ENCODE data around the gene GPS1.

Gene GPS1

GRCh38 chr17:82052638-82053059, 951 bp downstream of the GPS1 start:
- Histone ChIP-seq H3F3A (ENCODE audit: insufficient read depth, low read length) (no peaks in the 10 kb centered on the region), H3K79me2 (ENCODE audit: insufficient read depth, low read length) (0 out of 2 replicates have a peak, but pooled peaks cover 4% of the 10 kb centered on the region), H3K4me3 (ENCODE audit: low read depth, low read length, poor library complexity, severe bottlenecking) (peak overlapping the region; percentile 100), H3K9me2 (ENCODE audit: low read depth, low read length) (no peaks in the 10 kb centered on the region), H3K36me3 (ENCODE audit: insufficient read depth, low read length) (peaks cover 43% of the 10 kb centered on the region), H2AFZ (ENCODE audit: low read length) (no peak overlapping the region), H3K4me1 (ENCODE audit: insufficient read depth, low read length, severe bottlenecking) (peaks cover 27% of the 10 kb centered on the region), H3K9ac (ENCODE audit: low read length) (peak overlapping the region; percentile 81), H3K27ac (ENCODE audit: low read depth, low read length, poor library complexity, severe bottlenecking) (no peak overlapping the region), H4K20me1 (ENCODE audit: insufficient read depth, low read length) (no peaks in the 10 kb centered on the region), H3K27me3 (ENCODE audit: insufficient read depth, low read length) (no peaks in the 10 kb centered on the region), H3K9me3 (ENCODE audit: low read length) (no peaks in the 10 kb centered on the region), H3K4me2 (ENCODE audit: low read length) (peak overlapping the region; percentile 88)
- TF ChIP-seq CTCF (IDR thresholded peaks at IDR 0.05; ENCODE audit: low read length), result no peak
- TF ChIP-seq EZH2 (IDR thresholded peaks at IDR 0.05; ENCODE audit: borderline replicate concordance, low read length), result no peak

GRCh38 chr17:82053130-82053529, 1.4 kb downstream of the GPS1 start:
- Histone ChIP-seq H3K79me2 (ENCODE audit: insufficient read depth, low read length) (0 out of 2 replicates have a peak, but pooled peaks cover 4% of the 10 kb centered on the region), H3K9ac (ENCODE audit: low read length) (peak overlapping the region; percentile 81; the same call in 1 of the 2 replicates), H3K4me3 (ENCODE audit: low read depth, low read length, poor library complexity, severe bottlenecking) (peak overlapping the region; percentile 100), H3K27me3 (ENCODE audit: insufficient read depth, low read length) (no peaks in the 10 kb centered on the region), H2AFZ (ENCODE audit: low read length) (no peak overlapping the region), H3K4me1 (ENCODE audit: insufficient read depth, low read length, severe bottlenecking) (peaks cover 27% of the 10 kb centered on the region), H3K9me3 (ENCODE audit: low read length) (no peaks in the 10 kb centered on the region), H3K4me2 (ENCODE audit: low read length) (peak overlapping the region; percentile 88), H3F3A (ENCODE audit: insufficient read depth, low read length) (no peaks in the 10 kb centered on the region), H3K27ac (ENCODE audit: low read depth, low read length, poor library complexity, severe bottlenecking) (no peak overlapping the region), H3K36me3 (ENCODE audit: insufficient read depth, low read length) (peaks cover 48% of the 10 kb centered on the region), H3K9me2 (ENCODE audit: low read depth, low read length) (no peaks in the 10 kb centered on the region), H4K20me1 (ENCODE audit: insufficient read depth, low read length) (no peaks in the 10 kb centered on the region)
- TF ChIP-seq CTCF (IDR thresholded peaks at IDR 0.05; ENCODE audit: low read length) (no peak), EZH2 (IDR thresholded peaks at IDR 0.05; ENCODE audit: borderline replicate concordance, low read length) (no peak)

- peaks cover 27% of the 10 kb centered on the region for H3K4me1 ChIP-seq (ENCODE audit: insufficient read depth, low read length, severe bottlenecking)
- H3K4me2 ChIP-seq (ENCODE audit: low read length), result no peak overlapping the region; the same call in 1 of the 2 replicates
- no peaks in the 10 kb centered on the region for H3K27me3 ChIP-seq (ENCODE audit: insufficient read depth, low read length)
- no peaks in the 10 kb centered on the region for H4K20me1 ChIP-seq (ENCODE audit: insufficient read depth, low read length)
- no peaks in the 10 kb centered on the region for H3K9me3 ChIP-seq (ENCODE audit: low read length)
- no peaks in the 10 kb centered on the region for H3F3A ChIP-seq (ENCODE audit: insufficient read depth, low read length)
- no peak overlapping the region for H3K9ac ChIP-seq (ENCODE audit: low read length)
- TF ChIP-seq EZH2 (IDR thresholded peaks at IDR 0.05; ENCODE audit: borderline replicate concordance, low read length) (no peak), CTCF (IDR thresholded peaks at IDR 0.05; ENCODE audit: low read length) (no peak)
- H3K4me3 ChIP-seq (ENCODE audit: low read depth, low read length, poor library complexity, severe bottlenecking), result peak overlapping the region; percentile 100
- H3K79me2 ChIP-seq (ENCODE audit: insufficient read depth, low read length), result 0 out of 2 replicates have a peak, but pooled peaks cover 4% of the 10 kb centered on the region
- H3K9me2 ChIP-seq (ENCODE audit: low read depth, low read length), result no peaks in the 10 kb centered on the region
- H3K27ac ChIP-seq (ENCODE audit: low read depth, low read length, poor library complexity, severe bottlenecking), result no peak overlapping the region
- H3K36me3 ChIP-seq (ENCODE audit: insufficient read depth, low read length), result peaks cover 54% of the 10 kb centered on the region
- H2AFZ ChIP-seq (ENCODE audit: low read length), result no peak overlapping the region
Measured at GRCh38 chr17:82053556-82054263, 2.0 kb downstream of the GPS1 start.
